ENCODE measurements around the gene C16orf82.

DNA sequence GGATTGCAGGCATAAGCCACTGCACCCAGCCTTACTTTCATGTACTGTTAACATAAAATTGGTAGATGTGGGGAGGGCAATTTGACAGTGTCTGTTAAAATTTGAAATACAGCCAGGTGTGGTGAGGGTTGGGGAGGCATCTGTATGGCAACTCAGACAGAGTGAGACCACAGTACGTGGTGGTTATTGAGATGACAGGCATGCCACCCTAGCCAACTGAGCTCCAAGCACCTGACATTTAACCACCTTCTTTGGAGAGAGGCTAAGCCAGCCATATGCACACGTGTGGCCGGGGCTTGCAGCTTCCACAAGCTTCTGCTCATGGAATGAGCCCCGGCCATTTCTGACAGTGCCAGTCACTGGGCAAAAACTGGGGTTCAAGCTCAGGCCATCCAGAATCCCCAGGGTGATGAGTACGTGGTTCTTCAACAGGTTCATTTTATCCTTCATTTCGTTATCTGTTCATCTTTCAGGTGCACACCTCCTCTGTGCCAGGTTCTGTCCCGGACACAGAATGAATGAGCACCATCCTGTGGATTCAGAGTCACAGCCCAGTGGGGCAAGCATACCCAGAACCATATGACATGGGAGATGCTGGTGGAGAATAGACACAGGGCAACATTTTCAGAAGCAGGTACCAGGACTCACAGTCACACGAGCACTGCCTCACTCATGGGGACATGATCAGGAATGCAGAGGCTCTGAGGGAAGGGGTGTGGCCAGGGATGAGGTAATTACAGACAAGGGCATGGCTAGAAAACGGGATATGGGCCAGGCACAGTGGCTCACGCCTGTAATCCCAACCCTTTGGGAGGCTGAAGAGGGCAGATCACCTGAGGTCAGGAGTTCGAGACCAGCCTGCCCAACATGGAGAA is 36.2 kb downstream of the C16orf82 start:
- TF ChIP-seq, protein P1, sequence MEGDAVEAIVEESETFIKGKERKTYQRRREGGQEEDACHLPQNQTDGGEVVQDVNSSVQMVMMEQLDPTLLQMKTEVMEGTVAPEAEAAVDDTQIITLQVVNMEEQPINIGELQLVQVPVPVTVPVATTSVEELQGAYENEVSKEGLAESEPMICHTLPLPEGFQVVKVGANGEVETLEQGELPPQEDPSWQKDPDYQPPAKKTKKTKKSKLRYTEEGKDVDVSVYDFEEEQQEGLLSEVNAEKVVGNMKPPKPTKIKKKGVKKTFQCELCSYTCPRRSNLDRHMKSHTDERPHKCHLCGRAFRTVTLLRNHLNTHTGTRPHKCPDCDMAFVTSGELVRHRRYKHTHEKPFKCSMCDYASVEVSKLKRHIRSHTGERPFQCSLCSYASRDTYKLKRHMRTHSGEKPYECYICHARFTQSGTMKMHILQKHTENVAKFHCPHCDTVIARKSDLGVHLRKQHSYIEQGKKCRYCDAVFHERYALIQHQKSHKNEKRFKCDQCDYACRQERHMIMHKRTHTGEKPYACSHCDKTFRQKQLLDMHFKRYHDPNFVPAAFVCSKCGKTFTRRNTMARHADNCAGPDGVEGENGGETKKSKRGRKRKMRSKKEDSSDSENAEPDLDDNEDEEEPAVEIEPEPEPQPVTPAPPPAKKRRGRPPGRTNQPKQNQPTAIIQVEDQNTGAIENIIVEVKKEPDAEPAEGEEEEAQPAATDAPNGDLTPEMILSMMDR (IDR thresholded peaks at IDR 0.05), result no peak
- TF ChIP-seq ZFX (IDR thresholded peaks at IDR 0.05; ENCODE audit: borderline replicate concordance), result no peak

All from 22Rv1 (cell line).